Common myeloid progenitor, CD34-positive (primary cell): ENCODE results near the gene MEG3.

ENCODE experiments used
- CTCF ChIA-PET: fragments of 350-600 bp; sonication (Branson Sonifier 250); formaldehyde crosslinking; loops from one replicate; lab custom pipeline; 2021; ENCODE audit warnings: antibody characterized with exemption; lab: Charles Lee
- POLR2A ChIA-PET: fragments of 350-600 bp; sonication (Branson Sonifier 250); formaldehyde crosslinking; loops from one replicate; lab custom pipeline; 2021; ENCODE audit warnings: antibody characterized with exemption; lab: Charles Lee
- DNase-seq, 3 donors: peaks; one replicate each; pipeline versions ENCODE4 v3.0.0 to v3.0.0-alpha.2; 2013
- H3K27ac ChIP-seq, 2 experiments: 1 replicate in 1 of 2; 2 replicates in 1 of 2; pipeline ENCODE4 v1.7.0; 2013; ENCODE audit warnings: inconsistent platforms in 2 of 2, low read length in 2 of 2, mild to moderate bottlenecking in 2 of 2, low read depth in 1 of 2, moderate library complexity in 1 of 2; ENCODE audit not compliant: severe bottlenecking in 2 of 2, insufficient read depth in 1 of 2, poor library complexity in 1 of 2
- H3K27me3 ChIP-seq, 5 experiments: replicated peaks in 2 of 5; 1 replicate in 3 of 5; 2 replicates in 2 of 5; pipeline versions ENCODE4 v1.6.1 to v1.7.0; 2013; ENCODE audit warnings: low read length in 4 of 5, mild to moderate bottlenecking in 2 of 5, moderate library complexity in 2 of 5, inconsistent platforms in 1 of 5; ENCODE audit not compliant: insufficient read depth in 5 of 5, control insufficient read depth in 4 of 5
- H3K36me3 ChIP-seq, 4 experiments: 1 replicate in 2 of 4; 2 replicates in 2 of 4; pipeline versions ENCODE4 v1.6.1 to v1.7.0; 2013; ENCODE audit warnings: low read length in 3 of 4, control low read depth in 1 of 4, mild to moderate bottlenecking in 1 of 4; ENCODE audit not compliant: control insufficient read depth in 4 of 4, insufficient read depth in 4 of 4
- H3K4me1 ChIP-seq, 4 experiments: 1 replicate in 3 of 4; 2 replicates in 1 of 4; pipeline versions ENCODE4 v1.6.1 to v1.7.1; 2013; ENCODE audit warnings: low read length in 3 of 4, mild to moderate bottlenecking in 3 of 4, control low read depth in 1 of 4, inconsistent platforms in 1 of 4, moderate library complexity in 1 of 4; ENCODE audit not compliant: control insufficient read depth in 4 of 4, insufficient read depth in 4 of 4; ENCODE audit errors: control extremely low read depth in 1 of 4
- H3K4me3 ChIP-seq, 7 experiments: 1 replicate in 4 of 7; 2 replicates in 3 of 7; pipeline versions ENCODE4 v1.5.1 to v1.7.0; 2013; ENCODE audit warnings: mild to moderate bottlenecking in 7 of 7, low read length in 6 of 7, moderate library complexity in 6 of 7, inconsistent platforms in 2 of 7, low read depth in 2 of 7, control low read depth in 1 of 7; ENCODE audit not compliant: insufficient read depth in 4 of 7, control insufficient read depth in 1 of 7; ENCODE audit errors: extremely low read depth in 1 of 7
- H3K9me3 ChIP-seq, 5 experiments: 1 replicate in 4 of 5; 2 replicates in 1 of 5; pipeline versions ENCODE4 v1.6.1 to v1.7.1; 2013; ENCODE audit warnings: low read length in 4 of 5, mild to moderate bottlenecking in 2 of 5, inconsistent platforms in 1 of 5, low read depth in 1 of 5, moderate library complexity in 1 of 5; ENCODE audit not compliant: control insufficient read depth in 4 of 5, insufficient read depth in 2 of 5; ENCODE audit errors: control extremely low read depth in 1 of 5
- WGBS: methylation state at CpG from one replicate; pipeline ENCODE4 v1.1.5; 2013; ENCODE audit not compliant: insufficient coverage; 5-methylcytosine and 5-hydroxymethylcytosine counted together

Gene MEG3

GRCh38 chr14:100878271-100879146, 52.6 kb downstream of the MEG3 start:
- Histone ChIP-seq H3K4me1 (peaks cover 0 to 6% (median 0%) of the 10 kb centered on the region in 4 experiments), H3K27me3 (no peaks in the 10 kb centered on the region), H3K4me3 (no peak overlapping the region), H3K9me3 (peaks cover 0 to 21% (median 0%) of the 10 kb centered on the region in 5 experiments), H3K36me3 (no peaks in the 10 kb centered on the region), H3K27ac (no peak overlapping the region)
- CTCF ChIA-PET, result no interaction called here
- DNase-seq, result no peak
- POLR2A ChIA-PET, result no interaction called here
- WGBS, result 98% methylated on average over 5 of the region's 11 CpGs

GRCh38 chr14:100879194-100879593, 53.3 kb downstream of the MEG3 start:
- Histone ChIP-seq H3K27ac (no peak overlapping the region), H3K36me3 (peaks cover 0 to 1% (median 0%) of the 10 kb centered on the region in 4 experiments), H3K27me3 (no peaks in the 10 kb centered on the region), H3K4me1 (peaks cover 0 to 6% (median 0%) of the 10 kb centered on the region in 4 experiments), H3K4me3 (no peak overlapping the region), H3K9me3 (peaks cover 0 to 21% (median 0%) of the 10 kb centered on the region in 5 experiments)
- WGBS, result 79% methylated on average over 6 of the region's 8 CpGs
- CTCF ChIA-PET, result interaction anchor here (0.6 kb wide), 1 partner anchor 226 kb away, joined by 4 read pairs; no protein-coding TSS in a partner anchor
- no peak for DNase-seq
- POLR2A ChIA-PET, result no interaction called here

GRCh38 chr14:100879782-100880181, 53.9 kb downstream of the MEG3 start:
- ChIA-PET CTCF (interaction anchor here (0.6 kb wide), 1 partner anchor 227 kb away, joined by 4 read pairs; no protein-coding TSS in a partner anchor), POLR2A (no interaction called here)
- 97% methylated on average over 4 of the region's 8 CpGs for WGBS

GRCh38 chr14:100880271-100881101, 54.6 kb downstream of the MEG3 start:
- ChIA-PET CTCF (no interaction called here), POLR2A (no interaction called here)
- Histone ChIP-seq H3K27me3 (no peaks in the 10 kb centered on the region), H3K4me3 (no peak overlapping the region), H3K4me1 (peaks cover 0 to 6% (median 0%) of the 10 kb centered on the region in 4 experiments), H3K36me3 (peaks cover 0 to 3% (median 0%) of the 10 kb centered on the region in 4 experiments), H3K27ac (no peak overlapping the region), H3K9me3 (peaks cover 0 to 21% (median 0%) of the 10 kb centered on the region in 5 experiments)
- WGBS, result 94% methylated on average over 27 of the region's 34 CpGs
- no peak for DNase-seq

More at GRCh38 chr14:100879782-100880181, 53.9 kb downstream of the MEG3 start:
- Histone ChIP-seq H3K27me3 (no peaks in the 10 kb centered on the region), H3K27ac (no peak overlapping the region), H3K4me1 (peaks cover 0 to 6% (median 0%) of the 10 kb centered on the region in 4 experiments), H3K4me3 (no peak overlapping the region), H3K36me3 (peaks cover 0 to 3% (median 0%) of the 10 kb centered on the region in 4 experiments), H3K9me3 (peaks cover 0 to 21% (median 0%) of the 10 kb centered on the region in 5 experiments)
- no peak for DNase-seq

- CTCF ChIA-PET, result no interaction called here
- H3K4me3 ChIP-seq, result no peak overlapping the region
- no peaks in the 10 kb centered on the region for H3K27me3 ChIP-seq
- H3K9me3 ChIP-seq, result peaks cover 0 to 21% (median 0%) of the 10 kb centered on the region in 5 experiments
- no peak overlapping the region for H3K27ac ChIP-seq
- no peak for DNase-seq
- POLR2A ChIA-PET, result no interaction called here
- peaks cover 0 to 3% (median 0%) of the 10 kb centered on the region in 4 experiments for H3K36me3 ChIP-seq
- H3K4me1 ChIP-seq, result peaks cover 0 to 6% (median 0%) of the 10 kb centered on the region in 4 experiments
- 97% methylated on average over 32 of the region's 38 CpGs for WGBS
Measured at GRCh38 chr14:100881211-100882025, 55.5 kb downstream of the MEG3 start.

- POLR2A ChIA-PET, result no interaction called here
Measured at GRCh38 chr14:100882026-100882967, 56.4 kb downstream of the MEG3 start.

More at GRCh38 chr14:100882026-100882967, 56.4 kb downstream of the MEG3 start:
- H3K9me3 ChIP-seq, result peaks cover 0 to 21% (median 0%) of the 10 kb centered on the region in 5 experiments
- peaks cover 0 to 3% (median 0%) of the 10 kb centered on the region in 4 experiments for H3K36me3 ChIP-seq
- no peaks in the 10 kb centered on the region for H3K27me3 ChIP-seq
- CTCF ChIA-PET, result no interaction called here
- H3K27ac ChIP-seq, result no peak overlapping the region
- H3K4me1 ChIP-seq, result peaks cover 0 to 6% (median 0%) of the 10 kb centered on the region in 4 experiments
- 97% methylated on average over 45 of the region's 49 CpGs for WGBS
- H3K4me3 ChIP-seq, result no peak overlapping the region
- no peak for DNase-seq
